Measurements from ENCODE around the gene MYO9A.
"Not testable (repeated sequence)": the region's sequence is repeated elsewhere in the genome, so short reads cannot be mapped to it uniquely, and the experiment has no call there.

MYO9A gene

DNA sequence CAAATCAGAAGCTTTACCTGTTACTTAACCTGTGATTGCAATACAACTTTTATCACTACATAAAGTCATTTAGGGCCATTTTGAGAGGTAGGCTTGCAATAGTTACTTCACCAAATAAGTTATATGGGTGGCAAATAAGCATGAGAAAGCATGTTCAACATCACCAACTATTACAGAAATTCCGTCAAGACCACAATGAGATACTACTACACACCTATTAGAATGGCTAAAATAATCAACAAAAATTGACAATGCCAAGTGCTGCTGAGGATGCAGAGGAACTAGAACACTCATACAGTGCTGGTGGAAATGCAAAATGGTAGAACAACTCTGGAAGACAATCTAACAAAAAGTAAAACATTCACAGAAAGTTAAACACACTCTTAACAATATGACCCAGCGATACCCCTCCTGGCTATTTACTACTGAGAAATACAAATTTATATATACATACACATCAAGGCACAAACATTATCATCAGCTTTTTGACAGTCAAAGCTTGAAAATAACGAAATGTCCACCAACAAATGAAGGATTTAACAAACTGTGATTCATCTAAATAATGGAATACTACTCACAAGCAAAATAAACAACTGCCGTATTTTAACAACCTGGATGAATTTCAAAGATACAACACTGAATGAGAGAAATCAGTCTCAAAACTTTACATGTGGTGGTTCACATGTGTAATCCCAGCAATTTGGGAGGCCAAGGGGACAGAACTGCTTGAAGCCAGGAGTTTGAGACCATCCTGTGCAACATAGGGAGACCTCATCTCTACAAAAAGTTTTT lies 82.9 kb downstream of the MYO9A start:
- no peak for DNase-seq

DNA sequence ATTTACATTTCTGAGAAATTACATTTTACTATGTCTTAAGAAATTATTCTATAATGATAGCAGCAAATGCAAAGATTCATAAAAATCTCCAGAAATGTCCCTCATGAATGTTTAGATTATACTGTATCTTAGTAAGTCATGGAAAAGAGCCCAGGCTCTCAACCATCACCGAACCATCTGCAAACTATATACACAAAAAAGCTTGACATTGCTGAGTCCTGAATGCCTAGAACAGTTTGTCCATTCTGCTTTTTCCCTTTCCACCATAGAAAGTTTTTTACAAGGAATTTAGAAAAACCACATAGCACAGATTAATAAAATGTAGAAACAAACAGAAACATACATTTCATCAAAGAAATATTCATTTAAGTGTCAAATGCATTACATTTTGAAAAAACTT lies 83.6 kb downstream of the MYO9A start:
- no peak for DNase-seq

DNA sequence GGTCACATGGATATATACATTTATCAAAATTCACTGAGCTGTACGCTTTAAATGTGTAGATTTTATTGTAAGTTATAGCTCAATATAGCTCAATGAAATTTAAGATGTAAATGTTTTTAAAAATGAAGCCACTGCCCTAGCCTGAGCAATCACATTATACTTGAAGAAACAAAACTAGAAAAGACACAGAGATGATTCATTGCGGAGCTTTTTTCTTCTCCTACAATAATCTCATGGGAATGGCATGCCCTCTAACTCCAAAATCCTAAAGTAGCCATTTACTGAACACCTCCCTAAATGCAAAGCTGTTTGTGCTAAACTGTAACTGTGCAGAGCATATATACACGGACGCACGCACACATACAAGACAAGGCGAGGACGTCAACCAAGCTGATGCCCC lies 84.2 kb downstream of the MYO9A start:
- no peak for DNase-seq

DNA sequence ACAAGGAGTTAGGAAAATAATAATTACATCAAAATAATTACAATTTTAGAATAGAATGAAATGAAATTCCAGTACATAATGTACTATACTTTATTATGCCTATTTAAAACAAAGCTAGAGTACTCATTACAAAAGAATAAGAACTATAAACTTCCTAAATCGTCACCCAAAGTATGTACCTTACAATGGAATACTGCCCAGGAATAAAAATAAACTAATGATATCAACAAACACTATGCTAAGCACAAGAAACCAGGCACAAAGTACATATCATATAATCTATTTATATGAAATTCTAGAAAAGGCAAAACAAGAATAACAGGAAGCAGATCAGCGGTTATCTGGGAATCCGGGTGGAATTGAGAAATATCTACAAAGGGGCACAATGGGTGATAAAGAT lies 84.7 kb downstream of the MYO9A start:
- DNase-seq: no peak

DNA sequence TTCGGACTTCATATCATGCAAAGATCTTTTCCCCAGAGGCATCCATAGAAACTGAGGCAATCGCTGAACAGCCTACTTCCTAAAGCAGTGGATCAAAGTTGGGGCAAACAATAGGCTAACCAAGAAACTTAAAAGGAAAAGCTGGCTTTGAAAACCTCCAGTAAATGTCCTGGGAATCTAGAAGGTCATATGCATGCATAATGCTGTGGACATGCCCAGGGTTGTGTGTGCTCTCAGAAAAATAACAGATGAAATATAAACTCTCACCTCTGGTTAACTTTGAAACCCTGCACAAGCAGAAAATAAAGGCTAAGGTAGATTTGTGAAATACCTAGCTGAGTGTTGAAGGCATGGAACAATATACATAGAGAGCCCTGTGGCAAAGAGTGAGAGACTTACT lies 96.3 kb downstream of the MYO9A start:
- DNase-seq: no peak

DNA sequence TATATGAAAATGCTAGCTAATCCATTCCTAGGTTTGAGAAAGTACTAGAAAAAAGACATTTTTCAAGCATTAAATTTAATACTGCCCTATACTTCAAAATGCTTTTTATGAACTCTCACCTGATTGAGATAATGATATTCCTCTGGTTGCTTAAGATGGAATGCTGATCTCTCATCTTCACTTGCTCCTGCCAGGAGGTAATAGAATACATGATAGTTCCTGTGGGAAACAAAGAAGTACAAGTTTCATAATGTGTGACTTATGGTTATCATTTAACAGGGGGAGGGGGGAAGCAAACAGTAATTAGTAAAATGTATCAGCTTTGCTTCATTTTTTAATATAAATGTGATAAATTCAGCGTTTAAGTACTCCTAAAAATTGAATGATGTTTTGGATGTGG lies 97.2 kb downstream of the MYO9A start:
- no peak for DNase-seq

DNA sequence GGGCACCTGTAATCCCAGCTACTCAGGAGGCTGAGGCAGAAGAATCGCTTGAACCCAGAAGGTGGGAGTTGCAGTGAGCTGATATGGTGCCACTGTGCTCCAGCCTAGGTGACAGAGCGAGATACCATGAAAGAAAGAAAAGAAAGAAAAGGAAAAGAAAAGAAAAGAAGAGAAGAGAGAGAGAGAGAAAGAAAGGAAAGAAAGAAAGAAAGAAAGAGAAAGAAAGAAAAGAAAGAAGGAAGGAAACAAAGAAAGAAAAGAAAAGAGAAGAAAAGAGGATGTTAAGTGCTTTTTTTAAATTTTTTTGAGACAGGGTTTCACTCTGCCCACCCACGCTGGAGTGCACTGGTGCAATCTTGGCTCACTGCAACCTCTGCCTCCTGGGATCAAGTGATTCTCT lies 103.4 kb downstream of the MYO9A start:
- not testable (repeated sequence) for DNase-seq

DNA sequence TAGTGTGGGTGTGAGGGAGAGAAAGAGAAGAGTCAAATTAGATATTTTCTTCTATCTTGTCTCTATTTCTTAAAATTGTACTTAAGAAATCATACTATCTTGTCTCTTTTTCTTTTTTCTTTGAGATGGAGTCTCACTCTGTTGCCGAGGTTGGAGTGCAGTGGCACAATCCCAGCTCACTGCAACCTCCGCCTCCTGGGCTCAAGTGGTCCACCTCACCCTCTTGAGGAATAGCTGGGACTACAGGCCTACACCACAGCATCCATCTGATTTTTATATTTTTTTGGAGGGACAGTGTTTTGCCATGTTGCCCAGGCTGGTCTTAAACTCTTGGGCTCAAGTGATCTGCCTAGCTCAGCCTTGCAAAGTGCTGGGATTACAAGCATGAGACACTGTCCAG lies 104.2 kb downstream of the MYO9A start:
- DNase-seq: no peak

DNA sequence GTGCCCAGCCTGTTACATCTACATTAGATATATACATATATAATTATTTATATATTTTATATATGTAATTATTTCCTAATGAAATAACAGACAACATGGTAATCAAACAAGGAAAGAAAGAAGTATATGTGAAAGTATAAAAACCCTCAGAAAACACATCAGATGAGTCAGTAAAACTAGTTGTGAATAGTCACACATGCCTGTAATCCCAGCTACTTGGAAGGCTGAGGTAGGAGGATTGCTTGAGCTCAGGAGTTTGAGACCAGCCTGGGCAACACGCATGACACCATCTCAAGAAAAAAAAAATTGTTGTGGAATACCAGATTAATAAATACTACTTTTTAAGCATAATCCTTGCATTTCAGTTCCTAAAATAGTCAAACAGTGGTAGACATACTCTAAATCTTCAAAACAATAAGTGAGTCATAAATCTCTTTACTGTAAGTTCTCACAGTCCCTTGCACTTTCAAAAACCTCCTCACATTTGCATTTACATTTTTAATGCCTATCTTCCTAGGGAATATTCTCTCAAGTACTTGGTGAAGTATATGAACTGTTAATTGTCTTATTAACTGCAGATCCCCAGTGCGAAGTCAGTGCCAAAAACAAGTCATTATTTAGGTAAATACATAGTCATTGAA lies 106.5 kb downstream of the MYO9A start:
- no peak for DNase-seq

DNA sequence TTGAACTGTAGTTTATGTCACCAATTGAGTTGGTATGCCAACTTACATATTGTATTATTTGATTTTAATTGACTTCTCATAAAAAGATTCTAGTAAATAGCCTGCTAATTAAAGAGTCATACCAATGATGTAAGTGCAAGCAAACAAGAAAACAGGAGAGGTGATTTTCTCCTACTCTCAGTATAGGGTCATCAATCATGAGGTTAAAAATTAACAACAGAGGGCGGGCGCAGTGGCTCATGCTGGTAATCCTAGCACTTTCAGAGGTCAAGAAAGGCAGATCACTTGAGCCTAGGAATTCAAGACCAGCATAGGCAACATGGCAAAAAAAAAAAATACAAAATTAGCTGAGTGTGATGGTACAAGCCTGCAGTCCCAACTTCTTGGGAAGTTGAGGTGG lies 108.7 kb downstream of the MYO9A start:
- DNase-seq: no peak

DNA sequence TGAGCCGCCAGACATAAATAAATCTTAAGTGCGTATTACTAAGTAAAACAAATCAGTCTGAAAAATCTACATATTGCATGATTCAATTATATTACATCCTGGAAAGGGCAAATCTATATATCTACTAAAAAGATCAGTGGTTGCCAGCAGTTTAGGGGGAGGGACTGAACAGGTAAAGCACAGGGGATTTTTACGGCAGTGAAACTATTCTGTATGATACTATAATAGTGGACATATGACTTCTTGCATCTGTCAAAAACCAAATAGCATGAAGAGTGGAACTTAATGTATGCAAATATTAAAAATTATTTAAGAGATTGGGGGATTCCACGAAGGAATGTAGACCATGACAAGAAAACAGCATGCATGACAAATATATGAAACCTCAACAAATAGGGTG lies 111.6 kb downstream of the MYO9A start:
- no peak for DNase-seq

DNA sequence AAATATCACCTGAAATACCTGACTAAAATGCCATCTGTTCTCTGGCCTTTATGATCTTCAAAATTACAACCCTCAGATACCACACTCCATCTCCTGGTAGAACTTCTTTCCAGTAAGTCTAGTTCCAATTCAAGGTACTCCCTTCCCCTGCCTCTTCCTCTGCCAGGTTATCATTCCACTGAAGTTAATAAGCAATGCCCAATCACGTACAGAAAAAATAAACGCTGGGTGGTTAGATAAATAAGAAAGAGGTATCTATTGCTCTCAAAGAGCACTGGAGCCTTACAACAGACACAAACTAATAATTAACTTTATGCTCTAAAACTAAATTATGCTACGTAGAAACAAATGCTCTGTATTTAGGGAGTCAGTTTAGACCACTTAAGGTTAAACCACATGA lies 112.5 kb downstream of the MYO9A start:
- no peak for DNase-seq

DNA sequence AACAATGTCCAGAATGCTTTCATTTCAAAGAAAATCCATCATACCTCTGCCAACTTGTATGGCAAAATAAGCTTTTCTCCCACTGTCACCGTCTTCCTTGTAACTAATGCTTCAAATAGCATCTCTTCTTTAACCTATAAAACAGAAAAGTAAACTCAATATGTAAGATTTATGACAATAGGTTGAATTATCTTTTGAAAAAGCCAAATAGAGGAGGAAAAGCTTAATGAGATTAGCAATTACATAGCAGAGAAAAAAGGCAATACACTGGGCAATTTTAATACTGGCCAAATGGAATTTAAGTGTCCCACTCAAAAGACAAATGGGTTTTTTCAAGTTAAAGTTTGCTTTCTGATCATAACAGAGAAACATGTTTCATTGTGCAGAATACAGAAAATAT lies 118.1 kb downstream of the MYO9A start:
- DNase-seq: no peak

DNA sequence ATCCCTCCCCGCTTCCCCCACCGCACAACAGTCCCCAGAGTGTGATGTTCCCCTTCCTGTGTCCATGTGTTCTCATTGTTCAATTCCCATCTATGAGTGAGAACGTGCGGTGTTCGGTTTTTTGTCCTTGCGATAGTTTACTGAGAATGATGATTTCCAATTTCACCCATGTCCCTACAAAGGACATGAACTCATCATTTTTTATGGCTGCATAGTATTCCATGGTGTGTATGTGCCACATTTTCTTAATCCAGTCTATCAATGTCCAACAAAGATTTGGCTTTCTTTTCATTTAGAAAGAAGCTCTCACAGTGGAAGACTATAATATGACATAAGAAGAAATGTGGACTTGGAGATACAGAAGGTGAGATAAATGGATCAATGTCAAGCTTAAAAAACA lies 119.2 kb downstream of the MYO9A start:
- not testable (repeated sequence) for DNase-seq

DNA sequence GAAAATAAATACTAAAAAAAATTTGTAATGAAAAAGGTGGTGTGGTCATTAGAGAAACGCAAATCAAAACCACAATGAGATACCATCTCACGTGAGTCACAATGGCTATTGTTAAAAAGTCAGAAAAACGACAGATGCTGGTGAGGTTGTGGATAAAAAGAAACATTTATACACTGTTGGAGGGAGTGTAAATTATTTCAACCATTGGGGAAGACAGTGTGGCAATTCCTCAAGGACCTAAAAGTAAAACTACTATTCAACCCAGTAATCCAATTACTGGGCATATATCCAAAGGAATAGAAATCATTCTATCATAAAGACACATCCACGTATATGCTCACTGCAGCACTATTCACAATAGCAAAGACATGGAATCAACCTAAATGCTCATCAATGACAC lies 120.3 kb downstream of the MYO9A start:
- DNase-seq: no peak

DNA sequence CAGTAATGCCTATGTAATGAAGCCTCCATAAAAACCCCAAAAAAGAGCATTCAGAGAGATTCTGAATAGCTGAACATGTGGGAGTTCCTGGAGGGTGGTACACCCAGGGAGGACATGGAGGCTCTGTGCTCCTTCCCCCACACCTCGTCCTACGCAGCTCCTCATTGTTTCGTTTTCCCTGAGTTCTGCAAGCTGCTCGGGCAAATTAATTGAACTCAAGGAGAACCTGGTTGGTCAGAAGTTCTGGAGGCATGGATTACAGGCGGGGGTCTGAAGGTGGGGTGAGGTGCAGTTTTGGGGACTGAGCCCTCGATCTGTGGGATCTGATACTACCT lies 142.2 kb downstream of the MYO9A start:
- DNase-seq: no peak

DNA sequence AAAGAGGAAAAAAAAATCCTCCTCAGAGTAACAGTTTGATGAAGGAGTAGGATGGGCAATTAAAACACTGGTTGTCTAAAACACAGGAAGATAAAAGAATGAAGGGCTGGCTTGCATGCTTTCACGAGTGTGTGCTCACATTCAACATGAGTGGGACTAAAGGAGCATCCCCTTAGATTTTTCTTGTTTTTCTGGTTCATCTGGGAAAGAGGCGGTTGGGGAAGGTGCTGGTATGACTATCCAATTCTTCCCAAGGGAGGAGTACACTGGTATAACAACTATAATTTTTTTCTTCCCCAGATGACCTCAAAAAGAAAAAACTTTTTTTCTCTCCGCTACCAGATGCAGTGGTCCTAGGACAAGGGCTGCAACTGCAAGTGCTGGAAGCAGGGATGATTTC lies 143.7 kb downstream of the MYO9A start:
- DNase-seq: no peak

DNA sequence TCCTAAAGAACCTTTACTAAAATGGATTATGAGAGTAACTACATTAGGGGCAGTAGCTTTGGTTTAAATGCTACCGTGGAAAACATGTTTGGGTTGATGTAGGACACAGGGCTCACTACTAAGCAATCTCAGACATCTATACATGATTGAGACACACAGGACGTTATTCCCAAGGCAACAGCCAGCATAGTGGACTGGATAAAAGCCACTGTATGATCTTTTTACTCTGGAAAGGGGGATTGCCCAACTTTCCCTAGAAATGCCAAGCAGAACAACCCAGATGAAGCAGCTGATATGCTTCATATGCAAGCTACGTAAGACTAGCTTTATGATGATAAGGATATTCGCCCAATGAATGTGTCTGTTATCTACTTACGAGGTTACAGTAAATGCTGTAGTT lies 144.6 kb downstream of the MYO9A start:
- no peak for DNase-seq

DNA sequence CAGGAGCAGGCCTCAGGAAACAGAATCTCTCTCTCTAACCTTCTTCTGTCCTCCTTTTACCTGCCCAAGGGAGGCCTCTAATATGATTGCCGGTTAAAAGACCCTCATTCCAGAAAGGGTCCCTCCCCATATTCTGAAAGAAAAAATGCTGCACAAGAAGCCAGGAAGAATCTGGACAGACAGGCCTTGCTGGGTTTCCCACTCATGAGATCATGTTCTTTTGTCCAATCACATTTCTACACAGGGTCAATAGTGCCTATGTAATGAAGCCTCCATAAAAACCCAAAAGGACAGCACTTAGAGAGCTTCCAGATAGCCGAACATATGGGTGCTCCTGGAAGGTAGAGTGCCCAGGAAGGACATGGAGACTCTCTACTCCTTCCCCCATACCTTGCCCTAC lies 146.0 kb downstream of the MYO9A start:
- DNase-seq: no peak

DNA sequence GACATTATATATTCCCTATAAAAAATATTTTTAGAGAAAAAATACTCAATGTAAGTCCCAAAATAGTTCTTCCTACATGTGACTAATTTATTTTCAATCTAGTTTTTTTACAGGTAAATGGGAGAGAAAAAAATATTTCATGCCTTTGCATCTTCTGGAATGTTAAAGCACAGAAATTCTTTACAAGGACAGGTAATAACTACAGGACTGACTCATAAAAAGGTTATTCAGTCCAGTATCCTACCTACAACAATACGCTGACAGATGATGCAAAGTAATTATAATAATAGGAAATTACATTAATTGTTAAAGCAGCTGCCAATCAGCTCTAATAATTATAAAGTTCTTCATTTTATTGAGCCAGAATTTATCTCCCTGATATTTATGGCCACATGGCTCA lies 147.5 kb downstream of the MYO9A start:
- DNase-seq: no peak

DNA sequence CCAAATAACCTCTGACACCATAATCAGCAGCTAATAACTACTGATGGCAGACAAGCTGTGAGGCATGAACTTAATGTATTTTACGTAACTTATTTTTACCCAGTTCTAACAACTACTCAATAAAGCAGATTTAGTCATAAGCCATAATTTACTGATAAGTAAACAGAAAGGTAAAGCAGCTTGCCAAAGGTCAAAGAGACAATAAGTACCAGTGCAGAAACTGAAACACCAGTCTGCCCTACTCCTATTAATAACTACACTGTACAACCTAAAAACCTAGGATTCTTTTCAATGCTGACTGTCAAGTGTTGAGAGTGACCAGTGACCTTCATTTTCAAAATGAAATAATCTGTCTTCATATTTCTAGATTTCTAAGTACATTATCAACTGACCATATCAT lies 155.4 kb downstream of the MYO9A start:
- DNase-seq: no peak

DNA sequence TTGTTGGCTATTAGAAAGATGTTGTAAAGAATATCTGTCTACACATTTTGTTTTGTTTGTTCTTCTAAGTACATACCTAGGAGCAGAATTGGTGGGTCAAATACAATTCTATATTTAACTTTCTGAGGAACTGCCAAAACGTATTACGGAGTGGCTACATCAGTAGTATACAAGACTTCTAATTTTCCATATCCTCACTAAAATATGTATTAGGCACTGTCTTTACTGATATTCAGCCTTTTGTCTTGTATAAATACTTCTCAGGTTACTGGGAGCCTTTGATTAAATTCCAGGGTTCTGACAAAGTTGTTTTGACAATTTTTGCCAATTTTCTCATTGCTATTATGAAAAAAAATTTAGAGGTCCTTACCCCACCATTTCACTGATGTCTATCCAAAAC lies 160.9 kb downstream of the MYO9A start:
- DNase-seq: no peak

DNA sequence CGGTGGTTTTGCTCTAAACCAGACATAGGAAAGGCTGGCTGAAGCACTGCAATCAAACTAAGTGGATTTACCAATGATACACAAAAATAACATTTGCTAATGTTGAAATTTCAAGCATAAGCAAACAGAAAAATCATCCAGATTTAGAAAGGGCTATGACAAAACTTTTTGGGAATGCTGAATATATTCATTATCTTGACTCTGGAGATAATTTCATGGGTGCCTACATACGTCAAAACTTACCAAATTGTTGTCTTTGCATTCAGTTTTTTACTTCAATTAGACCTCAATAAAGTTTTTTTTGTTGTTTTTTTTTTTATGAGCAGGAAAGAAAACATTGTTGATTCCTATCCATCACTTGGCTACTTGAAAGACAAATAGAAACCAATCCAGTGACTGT lies 166.8 kb downstream of the MYO9A start:
- DNase-seq: no peak

DNA sequence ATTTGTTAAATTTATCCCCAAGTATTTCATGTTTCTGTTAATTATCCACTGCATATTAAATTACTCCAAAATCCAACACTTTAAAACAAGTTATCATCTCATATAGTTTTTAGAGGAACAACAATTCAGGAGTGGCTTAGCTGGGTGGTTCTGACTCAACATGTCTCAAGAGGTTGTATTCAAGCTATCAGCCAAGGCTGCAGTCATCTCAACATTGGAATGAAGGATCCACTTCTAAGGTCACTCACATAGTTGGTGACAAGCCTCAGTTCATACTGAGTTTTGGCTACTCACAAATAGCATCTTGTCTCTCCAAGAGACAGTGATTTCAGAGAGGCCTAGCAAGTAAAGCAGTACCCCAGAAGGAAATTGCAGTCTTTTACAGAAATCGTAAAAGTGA lies 172.9 kb downstream of the MYO9A start:
- DNase-seq: no peak

DNA sequence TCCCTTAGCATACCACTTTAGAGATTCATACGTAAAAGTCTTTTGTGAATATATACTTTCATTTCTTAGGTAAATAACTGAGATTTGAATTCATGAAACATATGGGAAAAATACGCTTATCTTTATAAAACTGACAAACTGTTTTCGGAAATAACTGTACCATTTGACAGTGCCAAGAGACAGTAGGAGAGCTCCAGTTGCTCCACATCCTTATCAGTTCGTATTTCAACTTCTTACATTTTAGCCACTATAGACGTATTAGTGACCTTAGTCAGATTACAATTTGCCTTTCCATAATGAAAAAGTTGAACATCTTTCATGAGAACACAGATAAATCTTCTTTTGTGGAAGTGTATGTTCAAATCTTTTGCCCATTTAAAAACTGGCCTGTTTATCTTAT lies 174.1 kb downstream of the MYO9A start:
- no peak for DNase-seq

Data from right hindlimb (tissue), 1 donor.